ENCODE measurements around the gene FMC1.

GRCh38 chr7:139389774-139390173 lies 48.6 kb downstream of the FMC1 start:
- TF ChIP-seq CTCF (conservative IDR thresholded peaks at IDR 0.05 in 1 of 2, IDR thresholded peaks at IDR 0.05 in 1 of 2; ENCODE audit: extremely low read depth in 1 of 2, insufficient read depth in 1 of 2, low read depth in 1 of 2, low read length in 2 of 2) (no peak), EZH2 (IDR thresholded peaks at IDR 0.05; ENCODE audit: borderline replicate concordance, low read length) (no peak)

All from mammary epithelial cell (primary cell).